HG02678 (cell line): ENCODE measurements around the gene CCDC77.
"Not testable (repeated sequence)": the region's sequence is repeated elsewhere in the genome, so short reads cannot be mapped to it uniquely, and the experiment has no call there.

ENCODE experiments used
- ATAC-seq: cut with Tn5 transposase; IDR thresholded peaks from one replicate; pipeline ENCODE4 v1.9.1; 2021; ENCODE audit warnings: mild to moderate bottlenecking, moderate library complexity; ENCODE audit not compliant: unreplicated experiment

Gene CCDC77

GRCh38 chr12:401235-402028 is at the start of gene CCDC77:
Gene CCDC77, plus strand, starts transcription at chr12:401644. Its CDS starts 7,740 bp downstream, at chr12:409384.
- ATAC-seq: peak; percentile 99

- ATAC-seq: no peak
Observed at GRCh38 chr12:356276-356988, 45.0 kb upstream of the CCDC77 start.

- ATAC-seq: no peak
Observed at GRCh38 chr12:359091-359490, 42.4 kb upstream of the CCDC77 start.

DNA sequence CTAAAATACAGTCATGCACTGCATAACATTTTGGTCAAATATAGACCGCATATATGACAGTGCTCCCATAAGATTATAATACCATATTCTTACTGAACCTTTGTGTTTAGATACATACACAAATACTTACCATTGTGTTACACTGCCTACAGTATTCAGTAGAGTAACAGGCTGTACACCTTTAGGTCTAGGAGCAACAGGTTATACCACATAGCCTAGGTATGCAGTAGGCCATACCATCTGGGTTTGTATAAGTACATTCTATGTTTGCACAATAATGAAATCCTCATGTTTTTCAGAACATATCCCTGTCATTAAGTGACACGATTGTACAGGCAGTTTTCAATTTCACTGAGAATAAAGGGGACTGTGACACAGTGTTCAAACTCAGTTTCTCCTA is 34.6 kb upstream of the CCDC77 start:
- ATAC-seq: no peak

DNA sequence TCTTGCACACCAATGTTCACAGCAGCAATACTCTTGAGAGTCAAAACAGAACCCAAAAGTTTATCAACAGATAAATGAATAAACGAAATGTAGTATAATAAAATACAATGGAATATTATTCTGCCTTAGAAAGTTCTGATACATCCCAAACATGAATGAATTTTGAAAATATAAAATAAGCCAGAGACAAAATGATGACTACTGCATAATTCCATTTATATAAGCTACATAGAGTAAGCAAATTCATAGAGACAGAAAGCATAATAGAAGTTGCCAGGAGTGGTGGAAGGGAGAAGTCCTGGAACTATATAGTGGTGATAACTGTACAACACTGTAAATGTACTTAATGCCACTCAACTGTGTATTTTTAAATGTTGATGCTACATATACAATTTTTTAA is 33.5 kb upstream of the CCDC77 start:
- no peak for ATAC-seq

GRCh38 chr12:370739-371485 is 30.5 kb upstream of the CCDC77 start:
- not testable (repeated sequence) for ATAC-seq

- ATAC-seq: no peak
Observed at GRCh38 chr12:386651-387050, 14.8 kb upstream of the CCDC77 start.

- ATAC-seq: no peak
Observed at GRCh38 chr12:388012-388411, 13.4 kb upstream of the CCDC77 start.

DNA sequence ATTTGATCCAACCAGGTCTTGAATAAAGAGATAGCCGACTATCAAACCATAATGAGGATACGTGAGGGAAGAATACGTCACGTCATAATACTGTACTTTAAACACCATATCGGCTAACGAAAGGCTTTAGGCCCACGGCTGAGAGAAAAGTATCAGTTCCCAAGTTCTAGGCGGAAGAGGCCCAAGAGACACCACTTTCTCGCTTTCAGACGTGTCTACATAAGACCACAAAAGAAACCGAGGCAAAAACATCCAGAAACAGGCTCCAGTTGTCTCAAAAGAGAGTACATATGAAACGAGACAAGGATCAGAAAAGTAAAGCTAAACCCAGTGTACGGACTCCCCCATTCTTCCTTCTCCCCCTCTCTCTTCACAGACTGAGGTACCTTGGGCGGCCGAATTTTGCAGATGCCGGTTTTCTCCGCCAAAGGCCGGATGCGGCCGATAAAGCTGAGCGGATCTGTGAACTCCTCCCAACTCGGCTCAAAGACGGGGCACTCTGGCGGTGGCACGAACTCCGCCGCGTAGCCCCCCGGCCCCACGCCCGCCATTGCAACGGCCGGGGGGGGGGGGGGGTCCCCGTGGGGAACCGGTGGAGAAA is 12.8 kb upstream of the CCDC77 start:
- peak; percentile 25 for ATAC-seq

DNA sequence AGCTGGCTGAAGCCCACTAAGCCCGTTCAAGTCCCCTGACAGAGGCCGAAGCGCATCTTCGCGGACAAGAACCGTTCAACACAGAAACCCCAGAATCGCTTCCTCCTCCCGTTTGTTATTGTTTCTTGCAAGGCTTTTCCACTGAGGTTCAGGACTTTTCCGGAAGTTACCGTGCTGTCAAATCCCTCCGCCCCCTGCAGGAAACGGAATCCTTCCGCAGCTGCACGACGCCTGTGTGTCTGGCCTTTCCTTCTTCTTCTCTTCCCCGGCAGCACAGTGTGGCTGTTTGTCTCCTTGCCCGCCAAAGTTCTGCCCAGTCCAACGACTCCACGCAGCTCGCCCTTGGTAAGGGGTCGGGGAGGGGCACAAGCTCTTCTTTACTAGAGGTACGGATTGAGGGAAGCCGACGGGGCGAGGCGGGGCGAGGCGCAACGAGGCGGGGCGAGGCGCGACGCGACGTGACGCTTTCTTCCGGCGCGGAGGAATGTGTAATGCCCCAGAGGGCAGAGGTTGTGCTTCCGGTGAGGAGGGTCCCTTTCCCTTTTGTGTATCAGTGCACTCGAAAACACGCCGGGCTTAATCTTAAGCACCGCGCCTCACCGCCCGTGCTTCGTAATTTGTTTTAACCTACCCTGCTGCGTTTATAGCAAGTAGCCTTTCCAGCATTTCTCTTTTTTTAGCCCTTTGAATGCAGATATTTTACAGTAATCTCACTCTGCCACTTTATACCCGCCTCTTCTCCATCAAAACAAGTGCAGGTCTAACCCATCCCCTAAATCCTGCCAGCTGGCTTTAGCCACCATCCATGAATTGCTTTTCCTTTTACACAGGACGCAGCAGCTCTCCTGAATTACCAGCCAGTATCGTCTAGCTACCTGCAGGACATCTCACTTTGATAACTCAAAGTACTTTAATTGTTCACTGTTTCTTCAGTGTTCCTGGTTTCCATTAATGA is 12.0 kb upstream of the CCDC77 start, which contains the start of gene KDM5A:
KDM5A (minus strand) TSS at position 179 of the 955 bp plus-strand sequence. CDS start 229 bp downstream, outside the sequence.
- peak; percentile 92 for ATAC-seq

DNA sequence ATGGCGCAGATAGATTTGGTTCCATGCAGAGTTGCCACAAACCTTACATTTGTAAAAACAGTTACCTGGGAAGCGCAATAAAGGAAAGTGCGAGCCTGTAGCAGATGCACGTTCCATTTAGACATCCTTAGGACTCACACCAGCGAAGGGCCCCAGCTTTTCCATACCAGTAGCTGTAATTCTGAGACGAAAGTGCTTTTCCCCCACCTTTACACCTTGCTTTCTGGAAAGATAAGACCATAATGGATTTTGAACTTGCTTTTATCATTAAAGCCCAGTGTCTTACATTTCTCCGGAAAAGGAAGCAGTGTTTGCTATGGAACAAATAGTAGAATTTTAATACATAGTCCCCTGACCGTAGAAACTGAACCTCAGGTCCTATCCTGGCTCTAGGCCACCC is 616 bp upstream of the CCDC77 start:
- ATAC-seq: no peak

DNA sequence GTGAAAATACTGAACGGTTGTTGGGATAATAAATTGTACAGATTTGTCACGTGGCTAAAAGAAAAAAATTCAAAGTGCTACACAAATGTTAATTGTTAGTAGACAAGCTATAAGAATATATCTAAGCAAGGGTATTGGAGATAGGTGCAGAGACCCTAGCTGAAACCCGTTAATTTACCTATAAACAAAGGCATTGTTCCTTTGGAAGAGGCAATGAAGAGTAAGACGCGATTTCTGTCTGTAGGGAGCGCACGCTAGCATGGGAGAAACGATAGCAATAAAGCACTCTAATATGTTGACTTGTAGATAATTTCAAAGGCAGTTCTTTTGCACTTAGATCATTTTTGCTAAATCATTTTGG is 565 bp downstream of the CCDC77 start:
- ATAC-seq: no peak

GRCh38 chr12:414859-415258 is 13.4 kb downstream of the CCDC77 start:
- no peak for ATAC-seq

GRCh38 chr12:418432-418831 is 17.0 kb downstream of the CCDC77 start:
- no peak for ATAC-seq

GRCh38 chr12:422526-422925 is 21.1 kb downstream of the CCDC77 start:
- ATAC-seq: no peak

- ATAC-seq: not testable (repeated sequence)
Observed at GRCh38 chr12:435737-436136, 34.3 kb downstream of the CCDC77 start.

GRCh38 chr12:442235-442884 is 40.9 kb downstream of the CCDC77 start:
- no peak for ATAC-seq

- no peak for ATAC-seq
Observed at GRCh38 chr12:447141-447540, 45.7 kb downstream of the CCDC77 start.

DNA sequence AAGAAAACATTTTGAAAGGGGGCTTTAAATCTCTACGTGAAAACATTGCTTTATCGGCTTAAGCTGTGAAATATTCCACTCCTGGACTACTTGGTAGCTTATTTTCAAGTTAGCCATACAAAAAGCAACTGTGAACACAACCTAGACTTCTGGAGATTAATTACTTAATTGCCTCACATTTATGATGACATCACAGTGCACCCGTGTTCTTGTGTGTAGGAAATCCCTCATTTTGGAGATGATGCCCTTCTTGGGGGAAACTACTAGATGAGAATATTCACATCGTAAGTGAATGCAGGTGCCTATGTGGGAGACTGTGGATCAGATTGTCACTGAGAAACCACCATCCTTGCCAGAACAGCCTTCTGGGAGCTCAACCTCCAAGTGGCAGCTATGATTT is 47.8 kb downstream of the CCDC77 start:
- no peak for ATAC-seq
